ENCODE measurements around the gene LYPD6B.

DNA sequence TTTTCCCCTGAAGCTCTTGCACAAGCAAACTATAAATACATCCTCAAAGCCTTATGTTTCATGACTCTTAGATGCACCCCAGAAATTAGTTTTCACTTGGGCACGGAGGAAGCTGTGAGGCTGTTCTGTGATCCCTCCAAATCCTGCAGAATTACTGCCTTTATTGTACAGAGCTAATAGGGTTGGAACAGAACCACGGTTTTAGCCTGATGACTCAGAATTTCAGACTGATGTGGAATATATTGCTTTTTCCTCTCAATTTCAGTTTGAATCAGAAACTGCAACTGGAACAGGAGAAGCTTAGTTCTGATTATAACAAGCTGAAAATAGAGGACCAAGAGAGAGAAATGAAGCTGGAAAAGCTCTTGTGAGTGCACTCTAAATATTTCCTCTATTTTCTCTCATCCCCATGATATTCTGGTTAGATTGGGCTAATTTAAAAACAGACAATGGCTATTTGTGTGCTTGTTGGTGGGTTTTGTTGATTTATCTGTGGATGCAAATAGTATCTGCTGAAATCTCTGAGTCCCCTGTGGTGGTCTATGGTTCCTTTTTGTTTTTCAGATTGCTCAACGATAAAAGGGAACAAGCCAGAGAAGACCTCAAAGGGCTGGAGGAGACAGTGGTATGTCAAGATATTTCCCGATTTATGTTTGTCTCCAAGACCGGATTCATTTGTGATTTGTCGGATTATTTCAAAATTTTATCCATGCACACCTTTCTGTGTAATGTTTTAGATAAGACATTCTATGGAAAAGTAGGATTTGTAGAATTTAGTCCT, 38.2 kb upstream of the LYPD6B start:
- TF ChIP-seq, protein P1, sequence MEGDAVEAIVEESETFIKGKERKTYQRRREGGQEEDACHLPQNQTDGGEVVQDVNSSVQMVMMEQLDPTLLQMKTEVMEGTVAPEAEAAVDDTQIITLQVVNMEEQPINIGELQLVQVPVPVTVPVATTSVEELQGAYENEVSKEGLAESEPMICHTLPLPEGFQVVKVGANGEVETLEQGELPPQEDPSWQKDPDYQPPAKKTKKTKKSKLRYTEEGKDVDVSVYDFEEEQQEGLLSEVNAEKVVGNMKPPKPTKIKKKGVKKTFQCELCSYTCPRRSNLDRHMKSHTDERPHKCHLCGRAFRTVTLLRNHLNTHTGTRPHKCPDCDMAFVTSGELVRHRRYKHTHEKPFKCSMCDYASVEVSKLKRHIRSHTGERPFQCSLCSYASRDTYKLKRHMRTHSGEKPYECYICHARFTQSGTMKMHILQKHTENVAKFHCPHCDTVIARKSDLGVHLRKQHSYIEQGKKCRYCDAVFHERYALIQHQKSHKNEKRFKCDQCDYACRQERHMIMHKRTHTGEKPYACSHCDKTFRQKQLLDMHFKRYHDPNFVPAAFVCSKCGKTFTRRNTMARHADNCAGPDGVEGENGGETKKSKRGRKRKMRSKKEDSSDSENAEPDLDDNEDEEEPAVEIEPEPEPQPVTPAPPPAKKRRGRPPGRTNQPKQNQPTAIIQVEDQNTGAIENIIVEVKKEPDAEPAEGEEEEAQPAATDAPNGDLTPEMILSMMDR (IDR thresholded peaks at IDR 0.05), result no peak
- TF ChIP-seq POLR2A (IDR thresholded peaks at IDR 0.05), result no peak
- no peak for TF ChIP-seq POLR2AphosphoS5 (IDR thresholded peaks at IDR 0.05)

All from gastroesophageal sphincter (tissue), 3 donors.